HG02759 (cell line): ENCODE results near the gene MPEG1.

ENCODE experiments used
- ATAC-seq: cut with Tn5 transposase; IDR thresholded peaks from one replicate; pipeline ENCODE4 v1.9.1; 2021; ENCODE audit warnings: mild to moderate bottlenecking, moderate library complexity; ENCODE audit not compliant: unreplicated experiment

The MPEG1 gene

GRCh38 chr11:59191095-59191494, 21.6 kb downstream of the MPEG1 start:
- ATAC-seq: no peak

GRCh38 chr11:59189986-59190385, 22.7 kb downstream of the MPEG1 start:
- ATAC-seq: no peak

- ATAC-seq: no peak
These were observed 23.8 kb downstream of the MPEG1 start for GRCh38 chr11:59188954-59189353.

GRCh38 chr11:59187587-59187986, 25.1 kb downstream of the MPEG1 start:
- ATAC-seq: no peak

- ATAC-seq: no peak
These were observed 25.7 kb downstream of the MPEG1 start for GRCh38 chr11:59187035-59187434.

- ATAC-seq: peak; percentile 73
These were observed 26.6 kb downstream of the MPEG1 start for GRCh38 chr11:59186130-59186594.

- ATAC-seq: no peak
These were observed 27.3 kb downstream of the MPEG1 start for GRCh38 chr11:59185386-59185945.

GRCh38 chr11:59184691-59185339, 27.9 kb downstream of the MPEG1 start:
- ATAC-seq: no peak

- no peak for ATAC-seq
These were observed 29.0 kb downstream of the MPEG1 start for GRCh38 chr11:59183771-59184170.

- no peak for ATAC-seq
These were observed 30.1 kb downstream of the MPEG1 start for GRCh38 chr11:59182457-59183151.

- ATAC-seq: no peak
These were observed 30.8 kb downstream of the MPEG1 start for GRCh38 chr11:59181746-59182456.

GRCh38 chr11:59180907-59181306, 31.8 kb downstream of the MPEG1 start:
- ATAC-seq: no peak

GRCh38 chr11:59180168-59180776, 32.5 kb downstream of the MPEG1 start:
- ATAC-seq: no peak

- ATAC-seq: no peak
These were observed 33.6 kb downstream of the MPEG1 start for GRCh38 chr11:59179121-59179520.

GRCh38 chr11:59178402-59178801, 34.3 kb downstream of the MPEG1 start:
- no peak for ATAC-seq

GRCh38 chr11:59176330-59176729, 36.4 kb downstream of the MPEG1 start:
- ATAC-seq: no peak

GRCh38 chr11:59175091-59175501, 37.6 kb downstream of the MPEG1 start:
- no peak for ATAC-seq

GRCh38 chr11:59174664-59175033, 38.1 kb downstream of the MPEG1 start:
- ATAC-seq: no peak

GRCh38 chr11:59173964-59174663, 38.6 kb downstream of the MPEG1 start:
- no peak for ATAC-seq

GRCh38 chr11:59173080-59173963, 39.4 kb downstream of the MPEG1 start:
- ATAC-seq: peak; percentile 1
